HepG2 (cell line): ENCODE data around the gene QRICH2.

Experiments
- CREB1 ChIP-seq, 2 experiments: fragments of 450-650 bp in 1 of 2; IDR thresholded peaks; 2 replicates each; pipeline ENCODE4 v1.6.1; 2016 to 2017; ENCODE audit warnings: control low read depth in 1 of 2, mild to moderate bottlenecking in 1 of 2, missing compliant biosample characterization in 1 of 2, missing genetic modification characterization in 1 of 2
- ESRRA ChIP-seq: sonication (generic); formaldehyde crosslinking; IDR thresholded peaks from 2 replicates; pipeline ENCODE4 v1.5.1; 2020; ENCODE audit warnings: mild to moderate bottlenecking, low read depth, missing genetic modification reagents
- FOXM1 ChIP-seq: sonication (generic); formaldehyde crosslinking; IDR thresholded peaks from 2 replicates; pipeline ENCODE4 v1.5.0; 2020; ENCODE audit warnings: missing genetic modification reagents
- NR1H2 ChIP-seq: sonication (generic); formaldehyde crosslinking; IDR thresholded peaks from 2 replicates; pipeline ENCODE4 v1.8.1; 2022; ENCODE audit warnings: low read depth, missing genetic modification reagents, borderline replicate concordance
- POLR2AphosphoS5 ChIP-seq: IDR thresholded peaks from 2 replicates; pipeline ENCODE4 v1.6.1; 2012; ENCODE audit warnings: low read depth, low read length
- RAD51 ChIP-seq: fragments of 450-650 bp; IDR thresholded peaks from 2 replicates; pipeline ENCODE4 v1.6.1; 2016; ENCODE audit warnings: borderline replicate concordance
- SIN3A ChIP-seq: IDR thresholded peaks from 2 replicates; pipeline ENCODE4 v1.6.1; 2011; ENCODE audit warnings: low read depth, mild to moderate bottlenecking, control low read depth, low read length, borderline replicate concordance
- YY1 ChIP-seq: IDR thresholded peaks from 2 replicates; pipeline ENCODE4 v1.6.1; 2011; ENCODE audit warnings: low read length, low read depth, moderate library complexity, mild to moderate bottlenecking; ENCODE audit not compliant: insufficient read depth, insufficient replicate concordance
- ZNF468 ChIP-seq: sonication (generic); formaldehyde crosslinking; IDR thresholded peaks from 2 replicates; pipeline ENCODE4 v1.8.0; 2022; ENCODE audit warnings: mild to moderate bottlenecking, moderate library complexity, missing genetic modification reagents
- ZNF501 ChIP-seq: sonication (generic); formaldehyde crosslinking; IDR thresholded peaks from 2 replicates; pipeline ENCODE4 v1.5.1; 2020; ENCODE audit warnings: mild to moderate bottlenecking, moderate library complexity, missing genetic modification reagents
- TF ChIP-seq, protein P1 (sequence below): sonication (generic); formaldehyde crosslinking; IDR thresholded peaks from 2 replicates; pipeline ENCODE4 v1.5.0; 2020; ENCODE audit warnings: mild to moderate bottlenecking, missing genetic modification reagents, moderate library complexity
- TF ChIP-seq, protein P2 (sequence below): IDR thresholded peaks from 2 replicates; pipeline ENCODE4 v1.6.1; 2016; ENCODE audit warnings: mild to moderate bottlenecking, missing biosample characterization, missing genetic modification reagents
- TF ChIP-seq, protein P3 (sequence below): sonication (generic); formaldehyde crosslinking; IDR thresholded peaks from 2 replicates; pipeline ENCODE4 v1.4.0; 2020; ENCODE audit warnings: missing genetic modification reagents, mild to moderate bottlenecking, borderline replicate concordance
- TF ChIP-seq, protein P4 (sequence below): sonication (generic); formaldehyde crosslinking; IDR thresholded peaks from 2 replicates; pipeline ENCODE4 v1.8.1; 2023; ENCODE audit warnings: mild to moderate bottlenecking, missing genetic modification reagents

DNA sequence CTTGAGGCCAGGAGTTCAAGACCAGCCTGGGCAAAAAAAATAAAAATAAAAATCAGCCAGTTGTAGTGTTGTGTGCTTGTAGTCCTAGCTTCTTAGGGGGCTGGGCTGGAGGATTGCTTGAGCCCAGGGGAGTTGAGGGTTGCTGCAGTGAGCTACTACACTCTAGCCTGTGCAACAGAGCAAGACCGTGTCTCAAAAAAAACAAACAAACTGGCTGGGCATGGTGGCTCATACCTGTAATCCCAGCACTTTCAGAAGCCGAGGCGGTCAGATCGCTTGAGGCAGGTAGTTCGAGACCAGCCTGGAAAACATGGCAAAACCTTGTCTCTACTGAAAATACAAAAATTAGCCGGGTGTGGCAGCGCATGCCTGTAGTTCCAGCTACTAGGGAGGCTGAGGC lies 47.9 kb downstream of the QRICH2 start:
- TF ChIP-seq CREB1 (IDR thresholded peaks at IDR 0.05) (no peak), CREB1 (CRISPR knock-in tag; IDR thresholded peaks at IDR 0.05) (no peak), ZNF468 (CRISPR knock-in tag) (no peak), POLR2AphosphoS5 (no peak), YY1 (no peak), FOXM1 (no peak), SIN3A (no peak), RAD51 (no peak), NR1H2 (no peak), ZNF501 (CRISPR knock-in tag) (no peak), ESRRA (CRISPR knock-in tag) (no peak)
- TF ChIP-seq, protein P1, sequence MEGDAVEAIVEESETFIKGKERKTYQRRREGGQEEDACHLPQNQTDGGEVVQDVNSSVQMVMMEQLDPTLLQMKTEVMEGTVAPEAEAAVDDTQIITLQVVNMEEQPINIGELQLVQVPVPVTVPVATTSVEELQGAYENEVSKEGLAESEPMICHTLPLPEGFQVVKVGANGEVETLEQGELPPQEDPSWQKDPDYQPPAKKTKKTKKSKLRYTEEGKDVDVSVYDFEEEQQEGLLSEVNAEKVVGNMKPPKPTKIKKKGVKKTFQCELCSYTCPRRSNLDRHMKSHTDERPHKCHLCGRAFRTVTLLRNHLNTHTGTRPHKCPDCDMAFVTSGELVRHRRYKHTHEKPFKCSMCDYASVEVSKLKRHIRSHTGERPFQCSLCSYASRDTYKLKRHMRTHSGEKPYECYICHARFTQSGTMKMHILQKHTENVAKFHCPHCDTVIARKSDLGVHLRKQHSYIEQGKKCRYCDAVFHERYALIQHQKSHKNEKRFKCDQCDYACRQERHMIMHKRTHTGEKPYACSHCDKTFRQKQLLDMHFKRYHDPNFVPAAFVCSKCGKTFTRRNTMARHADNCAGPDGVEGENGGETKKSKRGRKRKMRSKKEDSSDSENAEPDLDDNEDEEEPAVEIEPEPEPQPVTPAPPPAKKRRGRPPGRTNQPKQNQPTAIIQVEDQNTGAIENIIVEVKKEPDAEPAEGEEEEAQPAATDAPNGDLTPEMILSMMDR, result no peak
- TF ChIP-seq, protein P2, sequence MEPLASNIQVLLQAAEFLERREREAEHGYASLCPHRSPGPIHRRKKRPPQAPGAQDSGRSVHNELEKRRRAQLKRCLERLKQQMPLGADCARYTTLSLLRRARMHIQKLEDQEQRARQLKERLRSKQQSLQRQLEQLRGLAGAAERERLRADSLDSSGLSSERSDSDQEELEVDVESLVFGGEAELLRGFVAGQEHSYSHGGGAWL (CRISPR knock-in tag), result no peak
- TF ChIP-seq, protein P3, sequence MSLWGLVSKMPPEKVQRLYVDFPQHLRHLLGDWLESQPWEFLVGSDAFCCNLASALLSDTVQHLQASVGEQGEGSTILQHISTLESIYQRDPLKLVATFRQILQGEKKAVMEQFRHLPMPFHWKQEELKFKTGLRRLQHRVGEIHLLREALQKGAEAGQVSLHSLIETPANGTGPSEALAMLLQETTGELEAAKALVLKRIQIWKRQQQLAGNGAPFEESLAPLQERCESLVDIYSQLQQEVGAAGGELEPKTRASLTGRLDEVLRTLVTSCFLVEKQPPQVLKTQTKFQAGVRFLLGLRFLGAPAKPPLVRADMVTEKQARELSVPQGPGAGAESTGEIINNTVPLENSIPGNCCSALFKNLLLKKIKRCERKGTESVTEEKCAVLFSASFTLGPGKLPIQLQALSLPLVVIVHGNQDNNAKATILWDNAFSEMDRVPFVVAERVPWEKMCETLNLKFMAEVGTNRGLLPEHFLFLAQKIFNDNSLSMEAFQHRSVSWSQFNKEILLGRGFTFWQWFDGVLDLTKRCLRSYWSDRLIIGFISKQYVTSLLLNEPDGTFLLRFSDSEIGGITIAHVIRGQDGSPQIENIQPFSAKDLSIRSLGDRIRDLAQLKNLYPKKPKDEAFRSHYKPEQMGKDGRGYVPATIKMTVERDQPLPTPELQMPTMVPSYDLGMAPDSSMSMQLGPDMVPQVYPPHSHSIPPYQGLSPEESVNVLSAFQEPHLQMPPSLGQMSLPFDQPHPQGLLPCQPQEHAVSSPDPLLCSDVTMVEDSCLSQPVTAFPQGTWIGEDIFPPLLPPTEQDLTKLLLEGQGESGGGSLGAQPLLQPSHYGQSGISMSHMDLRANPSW (CRISPR knock-in tag), result no peak
- TF ChIP-seq, protein P4, sequence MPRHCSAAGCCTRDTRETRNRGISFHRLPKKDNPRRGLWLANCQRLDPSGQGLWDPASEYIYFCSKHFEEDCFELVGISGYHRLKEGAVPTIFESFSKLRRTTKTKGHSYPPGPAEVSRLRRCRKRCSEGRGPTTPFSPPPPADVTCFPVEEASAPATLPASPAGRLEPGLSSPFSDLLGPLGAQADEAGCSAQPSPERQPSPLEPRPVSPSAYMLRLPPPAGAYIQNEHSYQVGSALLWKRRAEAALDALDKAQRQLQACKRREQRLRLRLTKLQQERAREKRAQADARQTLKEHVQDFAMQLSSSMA (CRISPR knock-in tag), result no peak
